H1 (cell line): ENCODE data around the gene HLA-DPA1. TPM values are rescaled to one million over a fixed set of nuclear protein-coding genes. Genes with fewer than 3 reads are reported as not detected.
A peak's percentile ranks its signal among the peaks of the same experiment; 100 is the strongest.

Experiments used
- CTCF ChIA-PET: fragments of 300-600 bp; sonication (Branson Sonifier 250); formaldehyde crosslinking; loops from one replicate; lab custom pipeline; 2021; ENCODE audit not compliant: partially characterized antibody; lab: Charles Lee
- POLR2A ChIA-PET: fragments of 300-600 bp; sonication (Branson Sonifier 250); formaldehyde crosslinking; loops from one replicate; lab custom pipeline; 2021; ENCODE audit warnings: inconsistent platforms; ENCODE audit not compliant: partially characterized antibody; lab: Charles Lee
- DNase-seq, 2 experiments: peaks; one replicate each; pipeline versions ENCODE4 v3.0.0 to v3.0.0-alpha.2; 2010 to 2022; ENCODE audit warnings: low spot score in 2 of 2, low read depth in 1 of 2, mixed read lengths in 1 of 2
- FAIRE-seq: peaks from 2 replicates; lab custom pipeline; 2011; peaks lifted over from hg19 to GRCh38; lab: Jason Lieb, UNC
- H2AFZ ChIP-seq: 2 replicates; pipeline ENCODE4 v1.8.1; 2012; ENCODE audit warnings: low read length, inconsistent platforms
- H2AK5ac ChIP-seq: 2 replicates; pipeline ENCODE4 v1.6.1; 2013; ENCODE audit warnings: low read depth, low read length
- H2BK120ac ChIP-seq: replicated peaks from 2 replicates; pipeline ENCODE3; 2013; ENCODE audit warnings: low read depth, low read length, inconsistent platforms
- H2BK12ac ChIP-seq: 2 replicates; pipeline ENCODE4 v1.6.1; 2013; ENCODE audit warnings: low read depth, low read length
- H2BK15ac ChIP-seq: 2 replicates; pipeline ENCODE4 v1.6.1; 2013; ENCODE audit warnings: low read length
- H2BK20ac ChIP-seq: 2 replicates; pipeline ENCODE4 v1.6.1; 2013; ENCODE audit warnings: low read length
- H2BK5ac ChIP-seq: 2 replicates; pipeline ENCODE4 v1.6.1; 2013; ENCODE audit warnings: low read depth, low read length
- H3K14ac ChIP-seq: 2 replicates; pipeline ENCODE4 v1.6.1; 2013; ENCODE audit warnings: inconsistent platforms; ENCODE audit not compliant: insufficient read length
- H3K18ac ChIP-seq: 2 replicates; pipeline ENCODE4 v1.6.1; 2013; ENCODE audit warnings: low read length; ENCODE audit errors: extremely low read depth
- H3K23ac ChIP-seq: 2 replicates; pipeline ENCODE4 v1.6.1; 2013; ENCODE audit warnings: inconsistent platforms; ENCODE audit not compliant: insufficient read length
- H3K23me2 ChIP-seq: 2 replicates; pipeline ENCODE4 v1.6.1; 2013; ENCODE audit warnings: low read depth, low read length
- H3K27ac ChIP-seq: 2 replicates; pipeline ENCODE4 v1.6.1; 2011; ENCODE audit warnings: low read depth, low read length, inconsistent platforms
- H3K27me3 ChIP-seq, 4 experiments: replicated peaks in 1 of 4; 1 replicate in 1 of 4; 2 replicates in 3 of 4; pipeline versions ENCODE4 v1.6.1 to v1.8.1; 2011 to 2013; ENCODE audit warnings: low read length in 3 of 4, mild to moderate bottlenecking in 3 of 4, inconsistent platforms in 2 of 4, mixed read lengths in 2 of 4, moderate library complexity in 1 of 4; ENCODE audit not compliant: control insufficient read depth in 3 of 4, insufficient read depth in 3 of 4; ENCODE audit errors: extremely low read depth in 1 of 4
- H3K36me3 ChIP-seq, 4 experiments: 2 replicates each; pipeline versions ENCODE4 v1.6.1 to v1.8.1; 2011 to 2013; ENCODE audit warnings: mild to moderate bottlenecking in 4 of 4, low read length in 3 of 4, moderate library complexity in 2 of 4, control low read depth in 1 of 4, inconsistent platforms in 1 of 4; ENCODE audit not compliant: insufficient read depth in 4 of 4, control insufficient read depth in 2 of 4
- H3K4ac ChIP-seq: replicated peaks from 2 replicates; pipeline ENCODE3; 2013; ENCODE audit warnings: low read length, low read depth, mixed read lengths, inconsistent platforms; ENCODE audit not compliant: insufficient read length
- H3K4me1 ChIP-seq, 4 experiments: replicated peaks in 1 of 4; 1 replicate in 1 of 4; 2 replicates in 3 of 4; pipeline versions ENCODE4 v1.6.1 to v1.8.1; 2011 to 2013; ENCODE audit warnings: low read length in 3 of 4, inconsistent platforms in 2 of 4, mixed read lengths in 1 of 4; ENCODE audit not compliant: insufficient read depth in 4 of 4, control insufficient read depth in 3 of 4
- H3K4me2 ChIP-seq, 2 experiments: 2 replicates each; pipeline versions ENCODE4 v1.6.1 to v1.8.1; 2011 to 2013; ENCODE audit warnings: low read depth in 2 of 2, low read length in 2 of 2, control low read depth in 1 of 2, inconsistent platforms in 1 of 2, mild to moderate bottlenecking in 1 of 2; ENCODE audit not compliant: insufficient read depth in 1 of 2
- H3K4me3 ChIP-seq, 4 experiments: fragments of 200-600, 300-600 bp in 1 of 4; sonication (generic), shearing (Covaris generic), sonication (Bioruptor Twin) in 1 of 4; 2 replicates each; pipeline versions ENCODE4 v1.5.1 to v1.8.1; 2011 to 2016; ENCODE audit warnings: low read length in 4 of 4, low read depth in 3 of 4, control low read depth in 2 of 4, inconsistent platforms in 2 of 4, mild to moderate bottlenecking in 2 of 4, mixed read lengths in 1 of 4, moderate library complexity in 1 of 4; ENCODE audit not compliant: insufficient read depth in 2 of 4; ENCODE audit errors: extremely low read depth in 1 of 4
- H3K56ac ChIP-seq: replicated peaks from 2 replicates; pipeline ENCODE3; 2013; ENCODE audit warnings: low read depth, mild to moderate bottlenecking, mixed read lengths, low read length, inconsistent platforms; ENCODE audit not compliant: insufficient read length
- H3K79me1 ChIP-seq: 2 replicates; pipeline ENCODE4 v1.6.1; 2013; ENCODE audit warnings: low read depth, low read length, control low read depth
- H3K79me2 ChIP-seq, 2 experiments: 2 replicates each; pipeline versions ENCODE4 v1.6.1 to v1.8.1; 2012 to 2013; ENCODE audit warnings: low read length in 2 of 2, mild to moderate bottlenecking in 2 of 2, inconsistent platforms in 1 of 2; ENCODE audit not compliant: insufficient read depth in 2 of 2, control insufficient read depth in 1 of 2
- H3K9ac ChIP-seq, 4 experiments: replicated peaks in 1 of 4; 1 replicate in 1 of 4; 2 replicates in 3 of 4; pipeline versions ENCODE4 v1.6.1 to v1.8.1; 2011 to 2013; ENCODE audit warnings: low read depth in 3 of 4, low read length in 3 of 4, control low read depth in 2 of 4, mild to moderate bottlenecking in 2 of 4, moderate library complexity in 2 of 4, inconsistent platforms in 1 of 4; ENCODE audit errors: extremely low read depth in 1 of 4
- H3K9me3 ChIP-seq, 2 experiments: 2 replicates each; pipeline versions ENCODE4 v1.6.1 to v1.8.1; 2012 to 2013; ENCODE audit warnings: mild to moderate bottlenecking in 2 of 2, moderate library complexity in 2 of 2, control low read depth in 1 of 2, inconsistent platforms in 1 of 2, low read depth in 1 of 2, low read length in 1 of 2, mixed read lengths in 1 of 2; ENCODE audit not compliant: insufficient read depth in 2 of 2
- H4K20me1 ChIP-seq, 2 experiments: replicated peaks in 1 of 2; 2 replicates each; pipeline versions ENCODE3 to v1.8.1; 2011 to 2013; ENCODE audit warnings: inconsistent platforms in 2 of 2, low read length in 2 of 2, mild to moderate bottlenecking in 1 of 2; ENCODE audit not compliant: insufficient read depth in 2 of 2, control insufficient read depth in 1 of 2
- H4K5ac ChIP-seq: 2 replicates; pipeline ENCODE4 v1.6.1; 2013; ENCODE audit warnings: low read length, low read depth, mixed read lengths, inconsistent platforms; ENCODE audit not compliant: insufficient read length
- H4K8ac ChIP-seq: 2 replicates; pipeline ENCODE4 v1.8.0; 2013; ENCODE audit warnings: mild to moderate bottlenecking, moderate library complexity, low read length, inconsistent platforms; ENCODE audit not compliant: insufficient read depth; ENCODE audit errors: extremely low read depth
- H4K91ac ChIP-seq: replicated peaks from 2 replicates; pipeline ENCODE3; 2013; ENCODE audit warnings: low read length, mixed read lengths, inconsistent platforms; ENCODE audit not compliant: insufficient read length
- BCL11A ChIP-seq, 2 experiments: IDR thresholded peaks; one replicate each; pipeline ENCODE4 v1.6.1; 2011; ENCODE audit warnings: low read depth in 2 of 2, low read length in 2 of 2, mild to moderate bottlenecking in 2 of 2
- CTCF ChIP-seq, 3 experiments: IDR thresholded peaks; 1 replicate in 2 of 3; 2 replicates in 1 of 3; pipeline versions ENCODE4 v1.5.1 to v1.6.1; 2011; ENCODE audit warnings: low read length in 3 of 3, mild to moderate bottlenecking in 3 of 3, inconsistent platforms in 2 of 3, low read depth in 1 of 3, moderate library complexity in 1 of 3; ENCODE audit not compliant: insufficient read depth in 1 of 3; ENCODE audit errors: control extremely low read depth in 1 of 3
- whole genome bisulfite sequencing, 2 experiments: shearing (Covaris generic) in 1 of 2; methylation state at CpG; one replicate each; pipeline versions ENCODE4 v1.1.6 to v1.1.7; 2013 to 2015; ENCODE audit warnings: low lambda C conversion rate in 2 of 2, mixed read lengths in 2 of 2, inconsistent platforms in 1 of 2, low coverage in 1 of 2, missing lambda C conversion rate in 1 of 2; ENCODE audit not compliant: insufficient replicate concordance in 2 of 2, insufficient coverage in 1 of 2, insufficient read length in 1 of 2; ENCODE audit errors: extremely low coverage in 1 of 2, missing lambda C conversion rate in 1 of 2; 5-methylcytosine and 5-hydroxymethylcytosine counted together
- polyA plus RNA-seq, 7 experiments: library from polyadenylated mRNA; depleted of rRNA in 3 of 7; stranded (reverse) in 5 of 7; unstranded in 2 of 7; fragments of >200 nt in 5 of 7; fragments of 200-250 nt in 2 of 7; gene quantifications; 1 replicate in 5 of 7; 2 replicates in 1 of 7; 4 replicates in 1 of 7; pipeline versions ENCODE4 v1.2.1 to v1.2.3, GENCODE V29; 2011 to 2013; ENCODE audit warnings: missing spikeins in 2 of 7, mixed read lengths in 2 of 7
- total RNA-seq: library from RNA; stranded (reverse); fragmentation: NEBNext Ultra II Directional; extraction: Animal tissue kit (Norgen Biotek cat#: 25700); gene quantifications from 2 replicates; pipeline ENCODE4 v1.2.1, GENCODE V29; 2021

Gene HLA-DPA1
- total and polyA plus RNA-seq, 2 of the 8 experiments (the other 6 are each of a cell fraction or from before 2014, with no cell fraction given), result 6.2 to 13.1 TPM

DNA sequence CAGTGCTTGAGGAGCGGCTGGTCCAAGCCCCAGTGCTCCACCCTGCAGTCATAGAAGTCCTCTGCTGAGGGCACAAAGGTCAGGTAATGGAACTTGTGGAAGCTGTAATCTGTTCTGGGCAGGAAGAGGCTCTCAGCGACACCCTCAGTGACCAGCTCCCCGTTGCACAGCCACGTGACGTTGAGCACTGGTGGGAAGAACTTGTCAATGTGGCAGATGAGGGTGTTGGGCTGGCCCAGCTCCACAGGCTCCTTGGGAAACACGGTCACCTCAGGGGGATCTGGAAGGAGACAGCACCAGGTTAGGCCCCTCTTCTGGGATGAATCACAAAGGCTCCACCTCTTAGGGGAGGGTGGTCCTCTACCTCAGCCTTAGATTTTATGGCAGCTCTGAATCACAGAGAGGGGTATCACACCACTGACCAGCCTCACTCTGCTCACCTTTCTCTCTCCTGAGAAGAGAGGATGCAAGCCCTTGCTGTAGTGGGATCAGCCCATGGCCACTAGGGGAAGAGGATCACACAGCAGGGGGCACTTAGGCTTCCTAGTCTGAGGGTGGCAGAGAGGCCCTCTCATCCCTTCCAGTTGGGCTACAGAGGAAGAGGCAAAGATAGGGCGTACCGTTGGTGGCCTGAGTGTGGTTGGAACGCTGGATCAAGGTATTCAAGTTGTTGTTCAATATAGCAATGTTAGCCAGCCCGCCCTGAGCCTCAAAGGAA, 4.3 kb downstream of the HLA-DPA1 start:
- H3K79me1 ChIP-seq, result no peaks in the 10 kb centered on the region
- H3K4me1 ChIP-seq, result no peaks in the 10 kb centered on the region; a peak in 1 of 7 replicates
- no peak overlapping the region for H3K18ac ChIP-seq
- H4K8ac ChIP-seq, result no peak overlapping the region
- POLR2A ChIA-PET, result no interaction called here
- no peaks in the 10 kb centered on the region for H3K79me2 ChIP-seq
- H3K27ac ChIP-seq, result no peak overlapping the region
- no peak overlapping the region for H2BK5ac ChIP-seq
- H2AK5ac ChIP-seq, result no peak overlapping the region
- no peak overlapping the region for H2BK120ac ChIP-seq
- peak in 2 of 3 experiments; percentile 22 to 32; a peak in 2 of 4 replicates for TF ChIP-seq CTCF (IDR thresholded peaks at IDR 0.05; ENCODE audit: control extremely low read depth in 1 of 3, insufficient read depth in 1 of 3, low read depth in 1 of 3, low read length in 3 of 3)
- TF ChIP-seq BCL11A (IDR thresholded peaks at IDR 0.05; ENCODE audit: low read depth in 2 of 2, low read length in 2 of 2), result no peak
- H3K36me3 ChIP-seq, result no peaks in the 10 kb centered on the region
- H3K4me2 ChIP-seq, result no peak overlapping the region
- H3K23me2 ChIP-seq, result no peaks in the 10 kb centered on the region
- no peak overlapping the region for H3K4me3 ChIP-seq
- no peaks in the 10 kb centered on the region for H3K9me3 ChIP-seq
- H3K23ac ChIP-seq, result no peak overlapping the region
- CTCF ChIA-PET, result interaction anchor here (0.7 to 1.8 kb wide), 3 partner anchors 11 to 19 kb away, joined by 3 to 9 read pairs (median 4); no protein-coding TSS in a partner anchor
- H2AFZ ChIP-seq, result no peak overlapping the region
- 91% methylated on average over 10 of the region's 10 CpGs; no CpG with 5 or more reads in 1 of the 2 experiments for WGBS, 2 experiments
- no peak overlapping the region for H3K56ac ChIP-seq
- DNase-seq (no peak), FAIRE-seq (no peak)
- no peak overlapping the region for H2BK15ac ChIP-seq
- no peak overlapping the region for H4K5ac ChIP-seq
- no peak overlapping the region for H3K9ac ChIP-seq
- H2BK20ac ChIP-seq, result no peak overlapping the region
- H4K91ac ChIP-seq, result no peak overlapping the region
- H3K14ac ChIP-seq, result no peak overlapping the region
- H4K20me1 ChIP-seq, result no peaks in the 10 kb centered on the region
- no peak overlapping the region for H2BK12ac ChIP-seq
- H3K27me3 ChIP-seq, result no peaks in the 10 kb centered on the region
- H3K4ac ChIP-seq, result no peak overlapping the region
